ENCODE data around the gene RAMACL. TPM values are rescaled to one million over a fixed set of nuclear protein-coding genes. Genes with fewer than 3 reads are reported as not detected.

RAMACL gene
- total RNA-seq, 1 donor from 2014 or later: 2.3 TPM

- intact Hi-C loops (cut with micrococcal nuclease): no loop called here
- H3K4me1 Mint-ChIP-seq: no peaks in the 10 kb centered on the region
These were observed 12.7 kb upstream of the RAMACL start for GRCh38 chr6:166599205-166599604.

DNA sequence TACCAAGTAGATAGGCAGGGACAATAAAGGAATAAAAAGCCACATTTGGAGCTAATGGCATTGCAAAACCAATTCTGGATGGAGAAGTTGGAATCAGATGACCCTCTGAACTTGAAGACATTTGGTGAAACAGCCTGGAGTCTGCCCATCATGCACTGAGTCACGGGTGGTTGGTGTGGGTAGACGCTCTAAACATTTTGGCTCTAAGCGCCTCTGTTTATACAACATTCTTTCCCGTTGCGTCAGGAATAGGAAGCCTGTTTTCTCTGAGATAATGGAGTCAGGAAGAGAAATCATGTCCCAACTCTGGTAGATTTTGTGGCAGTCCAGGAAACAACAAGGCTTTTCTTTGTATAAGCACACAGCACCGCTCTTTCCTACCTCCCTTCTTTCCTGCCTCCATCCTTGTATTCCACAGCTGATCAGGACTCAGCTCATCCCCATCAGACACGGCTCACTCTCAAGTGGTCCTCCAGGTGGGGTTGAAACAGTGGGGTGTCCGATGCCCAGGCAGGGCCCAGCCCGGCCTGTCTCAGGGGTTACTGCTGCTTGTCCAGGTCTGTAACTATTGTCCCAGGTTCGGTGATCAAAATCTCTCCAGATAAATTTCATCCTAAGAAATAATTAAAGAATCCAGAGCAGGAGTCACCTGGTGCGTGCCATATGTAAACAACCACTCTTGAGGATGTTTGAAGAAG is 12.1 kb upstream of the RAMACL start:
- no peak overlapping the region for H3K27ac Mint-ChIP-seq
- CTCF ChIA-PET: no interaction called here

More at GRCh38 chr6:166599205-166599604, 12.7 kb upstream of the RAMACL start:
- DNase-seq: no peak
- no peak for TF ChIP-seq CTCF (IDR thresholded peaks at IDR 0.05)
- Mint-ChIP-seq H3K4me3 (no peak overlapping the region), H3K27me3 (peaks cover 2% of the 10 kb centered on the region), H3K36me3 (ENCODE audit: low read depth) (no peaks in the 10 kb centered on the region), H3K9me3 (no peaks in the 10 kb centered on the region), H3K27ac (no peak overlapping the region)
- ChIA-PET CTCF (no interaction called here), POLR2A (no interaction called here)
- no peak for ATAC-seq (ENCODE audit: low read depth)

GRCh38 chr6:166597711-166598440 is 11.4 kb upstream of the RAMACL start:
- ChIA-PET CTCF (no interaction called here), POLR2A (no interaction called here)
- DNase-seq (no peak), ATAC-seq (ENCODE audit: low read depth) (no peak)
- intact Hi-C loops (cut with micrococcal nuclease): no loop called here
- no peak for TF ChIP-seq CTCF (IDR thresholded peaks at IDR 0.05)
- Mint-ChIP-seq H3K27ac (no peak overlapping the region), H3K36me3 (ENCODE audit: low read depth) (no peaks in the 10 kb centered on the region), H3K27me3 (peaks cover 2% of the 10 kb centered on the region), H3K4me1 (no peaks in the 10 kb centered on the region), H3K4me3 (no peak overlapping the region), H3K9me3 (no peaks in the 10 kb centered on the region)

More for the DNA sequence above, 12.1 kb upstream of the RAMACL start:
- intact Hi-C loops (cut with micrococcal nuclease): no loop called here
- H3K4me1 Mint-ChIP-seq: no peaks in the 10 kb centered on the region
- peaks cover 2% of the 10 kb centered on the region for H3K27me3 Mint-ChIP-seq
- no peak for TF ChIP-seq CTCF (IDR thresholded peaks at IDR 0.05)
- no peaks in the 10 kb centered on the region for H3K9me3 Mint-ChIP-seq
- no peaks in the 10 kb centered on the region for H3K36me3 Mint-ChIP-seq (ENCODE audit: low read depth)
- POLR2A ChIA-PET: no interaction called here
- ATAC-seq (ENCODE audit: low read depth) (no peak), DNase-seq (no peak)
- H3K4me3 Mint-ChIP-seq: no peak overlapping the region

GRCh38 chr6:166596776-166597507 is 10.5 kb upstream of the RAMACL start:
- intact Hi-C loops (cut with micrococcal nuclease): no loop called here
- POLR2A ChIA-PET: no interaction called here
- Mint-ChIP-seq H3K9me3 (no peaks in the 10 kb centered on the region), H3K36me3 (ENCODE audit: low read depth) (no peaks in the 10 kb centered on the region), H3K27me3 (peaks cover 2% of the 10 kb centered on the region), H3K4me1 (no peaks in the 10 kb centered on the region), H3K4me3 (no peak overlapping the region), H3K27ac (no peak overlapping the region)
- no peak for DNase-seq
- TF ChIP-seq CTCF (IDR thresholded peaks at IDR 0.05): no peak
- CTCF ChIA-PET: no interaction called here
- ATAC-seq (ENCODE audit: low read depth): no peak

GRCh38 chr6:166595949-166596348 is 9.5 kb upstream of the RAMACL start:
- Mint-ChIP-seq H3K36me3 (ENCODE audit: low read depth) (no peaks in the 10 kb centered on the region), H3K27me3 (peaks cover 2% of the 10 kb centered on the region), H3K4me1 (peaks cover under 1% of the 10 kb centered on the region), H3K4me3 (no peak overlapping the region), H3K9me3 (no peaks in the 10 kb centered on the region), H3K27ac (no peak overlapping the region)
- ChIA-PET CTCF (no interaction called here), POLR2A (no interaction called here)
- DNase-seq (no peak), ATAC-seq (ENCODE audit: low read depth) (no peak)
- TF ChIP-seq CTCF (IDR thresholded peaks at IDR 0.05): no peak
- intact Hi-C loops (cut with micrococcal nuclease): no loop called here
